ENCODE data around the gene SLC24A4.

The SLC24A4 gene

GRCh38 chr14:92314182-92314581 is 8.8 kb upstream of the SLC24A4 start:
- no peak overlapping the region for H3K4me3 ChIP-seq (ENCODE audit: low read depth, low read length)
- no peaks in the 10 kb centered on the region for H3K4me1 ChIP-seq
- H3K9me3 ChIP-seq = no peaks in the 10 kb centered on the region
- peaks cover 19% of the 10 kb centered on the region for H3K27me3 ChIP-seq
- H3K36me3 ChIP-seq = no peaks in the 10 kb centered on the region
- no peak for TF ChIP-seq CTCF (IDR thresholded peaks at IDR 0.05; ENCODE audit: low read depth, low read length)
- no peak for DNase-seq

GRCh38 chr14:92315050-92315805 is 7.7 kb upstream of the SLC24A4 start:
- Histone ChIP-seq H3K27me3 (peaks cover 27% of the 10 kb centered on the region), H3K36me3 (no peaks in the 10 kb centered on the region), H3K9me3 (no peaks in the 10 kb centered on the region), H3K4me3 (ENCODE audit: low read depth, low read length) (no peak overlapping the region), H3K4me1 (no peaks in the 10 kb centered on the region)
- DNase-seq = no peak
- TF ChIP-seq CTCF (IDR thresholded peaks at IDR 0.05; ENCODE audit: low read depth, low read length) = no peak

GRCh38 chr14:92316176-92316575 is 6.8 kb upstream of the SLC24A4 start:
- peaks cover 37% of the 10 kb centered on the region for H3K27me3 ChIP-seq
- no peaks in the 10 kb centered on the region for H3K4me1 ChIP-seq
- H3K36me3 ChIP-seq = no peaks in the 10 kb centered on the region
- H3K4me3 ChIP-seq (ENCODE audit: low read depth, low read length) = no peak overlapping the region
- no peak for DNase-seq
- no peaks in the 10 kb centered on the region for H3K9me3 ChIP-seq
- no peak for TF ChIP-seq CTCF (IDR thresholded peaks at IDR 0.05; ENCODE audit: low read depth, low read length)

- H3K27me3 ChIP-seq = peaks cover 44% of the 10 kb centered on the region
- H3K4me1 ChIP-seq = no peaks in the 10 kb centered on the region
- TF ChIP-seq CTCF (IDR thresholded peaks at IDR 0.05; ENCODE audit: low read depth, low read length) = no peak
- no peak overlapping the region for H3K4me3 ChIP-seq (ENCODE audit: low read depth, low read length)
- H3K36me3 ChIP-seq = no peaks in the 10 kb centered on the region
- no peaks in the 10 kb centered on the region for H3K9me3 ChIP-seq
- no peak for DNase-seq
Measured at GRCh38 chr14:92316937-92317336, 6.0 kb upstream of the SLC24A4 start.

- no peaks in the 10 kb centered on the region for H3K4me1 ChIP-seq
- no peak overlapping the region for H3K4me3 ChIP-seq (ENCODE audit: low read depth, low read length)
- H3K36me3 ChIP-seq = no peaks in the 10 kb centered on the region
- no peak for DNase-seq
- H3K9me3 ChIP-seq = no peaks in the 10 kb centered on the region
- no peak for TF ChIP-seq CTCF (IDR thresholded peaks at IDR 0.05; ENCODE audit: low read depth, low read length)
- H3K27me3 ChIP-seq = peaks cover 50% of the 10 kb centered on the region
Measured at GRCh38 chr14:92317511-92317910, 5.5 kb upstream of the SLC24A4 start.

GRCh38 chr14:92321701-92322100 is 1.3 kb upstream of the SLC24A4 start:
- peaks cover 79% of the 10 kb centered on the region for H3K27me3 ChIP-seq
- H3K36me3 ChIP-seq = no peaks in the 10 kb centered on the region
- H3K9me3 ChIP-seq = no peaks in the 10 kb centered on the region
- no peak for DNase-seq
- H3K4me1 ChIP-seq = no peaks in the 10 kb centered on the region
- H3K4me3 ChIP-seq (ENCODE audit: low read depth, low read length) = no peak overlapping the region
- TF ChIP-seq CTCF (IDR thresholded peaks at IDR 0.05; ENCODE audit: low read depth, low read length) = no peak

Measured in BE2C (cell line).